CD4-positive, alpha-beta T cell treated with Interferon gamma for 1 hour (primary cell): ENCODE measurements around the gene CCL13.

Experiments used
- DNase-seq: peaks from one replicate; pipeline ENCODE4 v3.0.0-alpha.2; 2020

CCL13 gene

DNA sequence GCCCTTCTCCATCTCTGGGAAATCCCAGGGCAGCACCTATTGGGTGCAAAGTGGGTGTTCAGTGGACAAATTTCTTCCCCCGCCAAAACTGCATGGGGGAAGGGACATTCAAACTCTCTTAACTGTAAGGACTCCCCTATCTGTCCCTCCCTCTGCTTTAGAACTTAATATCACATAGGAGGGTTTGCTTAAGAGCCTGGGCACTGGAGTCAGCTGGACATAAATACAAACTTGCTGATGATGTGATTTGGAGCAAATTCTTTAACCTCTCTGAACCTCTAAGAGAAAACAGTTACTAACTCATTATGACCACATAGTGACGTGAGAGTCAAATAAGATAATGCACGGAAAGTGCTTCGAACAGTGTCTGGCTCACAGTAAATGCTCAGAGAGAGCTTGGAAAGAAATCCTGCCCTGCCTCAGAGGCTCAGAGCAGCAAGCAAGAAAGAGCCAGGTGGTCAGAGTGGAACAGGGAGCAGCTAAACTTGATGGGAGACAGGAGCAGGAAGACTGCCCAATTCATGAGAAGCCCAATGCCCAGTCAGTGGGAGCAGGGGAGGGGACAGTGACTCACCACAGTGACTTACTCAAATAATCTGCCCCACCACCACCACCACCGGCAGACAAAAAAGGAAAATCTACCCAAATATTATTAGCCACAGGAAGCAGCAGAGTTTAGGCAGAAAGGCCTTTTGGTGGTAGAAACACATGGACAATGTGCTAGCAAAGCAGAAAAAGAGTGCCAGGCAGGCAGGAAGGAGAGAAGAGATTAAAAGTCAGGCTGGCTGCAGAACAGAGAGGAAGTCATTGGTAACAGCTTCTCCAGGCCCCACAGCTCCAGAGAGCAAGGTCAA is 30.6 kb downstream of the CCL13 start:
- no peak for DNase-seq

DNA sequence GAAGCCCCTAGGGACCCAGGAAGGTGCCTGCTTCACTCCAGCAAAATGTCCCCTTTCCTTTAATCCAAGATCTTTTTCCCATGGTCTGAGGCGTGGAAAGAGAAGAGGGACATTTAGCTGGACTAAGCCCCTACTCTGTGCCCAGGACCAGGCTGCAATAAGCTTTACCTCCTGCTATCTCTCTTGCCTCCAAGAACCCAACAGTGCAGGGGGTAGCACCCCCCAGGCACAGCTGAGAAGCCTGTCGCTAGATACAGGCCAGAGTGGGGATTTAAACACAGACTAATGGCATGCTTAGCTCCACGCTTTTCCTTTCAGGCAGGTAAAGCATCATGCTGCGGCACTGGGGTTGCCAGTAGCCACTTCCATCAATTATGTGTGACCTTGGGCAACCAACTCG is 31.3 kb downstream of the CCL13 start:
- no peak for DNase-seq

DNA sequence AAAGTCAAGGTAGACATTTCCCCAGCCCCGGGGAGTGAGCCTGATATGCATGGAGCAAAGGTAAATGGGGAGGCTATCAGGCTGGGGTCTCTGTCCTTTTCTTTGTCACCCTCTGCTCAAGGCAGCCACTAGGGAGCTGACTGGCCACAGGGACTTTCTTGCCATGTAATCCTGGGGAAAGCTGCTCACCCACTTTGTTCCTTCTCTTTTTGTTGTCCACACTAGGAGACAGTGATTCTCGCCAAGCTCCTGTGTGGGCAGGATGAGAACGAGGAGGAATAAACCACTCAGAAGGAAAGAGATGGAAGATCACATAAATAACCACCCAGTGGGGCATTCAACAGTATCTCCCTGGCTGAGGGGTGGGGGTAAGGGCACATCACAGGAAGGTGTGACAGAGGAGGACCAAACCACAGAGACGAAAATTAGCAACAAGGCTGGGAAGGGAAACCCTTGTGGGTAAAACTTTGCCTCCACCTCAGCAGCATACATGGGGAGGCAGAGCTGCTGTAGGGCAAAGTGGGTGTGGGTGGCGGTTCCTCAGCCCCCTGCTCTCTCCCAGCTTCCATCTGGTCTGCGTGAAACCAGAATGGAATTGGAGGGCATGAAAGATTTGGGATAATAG is 33.0 kb downstream of the CCL13 start:
- no peak for DNase-seq

DNA sequence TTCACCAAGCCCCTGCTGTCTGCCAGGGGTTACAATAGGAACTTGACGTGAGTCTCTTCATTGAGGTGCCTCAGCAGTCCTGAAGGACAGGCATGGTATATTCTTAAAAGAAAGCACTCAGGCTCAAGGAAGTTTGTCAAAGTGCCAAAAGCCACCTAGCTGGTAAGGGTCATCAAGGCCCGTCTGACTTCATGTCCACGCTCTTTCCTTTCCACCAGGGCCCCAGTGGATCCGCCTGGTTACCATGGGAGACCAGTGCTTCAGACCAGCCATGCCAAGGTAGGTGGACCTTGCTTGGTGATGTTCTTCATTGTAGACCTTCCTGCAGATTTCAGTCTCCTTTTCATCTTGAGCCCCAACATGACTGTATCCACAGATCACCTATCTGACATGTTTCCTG is 34.4 kb downstream of the CCL13 start:
- DNase-seq = no peak

DNA sequence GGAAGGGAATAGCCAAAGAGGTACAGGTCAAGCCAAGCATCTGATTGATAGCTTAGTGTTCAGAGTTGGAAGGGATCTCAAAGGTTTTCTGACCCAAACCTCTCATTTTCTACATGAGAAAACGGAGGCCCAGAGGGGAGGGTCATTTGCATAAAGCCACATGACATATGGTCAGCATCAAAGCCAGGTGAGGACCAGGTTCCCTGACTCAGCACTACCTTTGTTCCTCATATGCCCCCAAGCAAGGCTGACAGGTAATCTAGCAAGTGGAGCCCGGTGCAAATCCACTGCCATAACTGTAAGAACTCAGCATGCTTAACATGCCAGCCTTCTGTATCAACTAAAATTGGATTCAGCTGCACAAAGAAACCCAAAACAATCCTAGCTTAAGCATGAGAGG is 35.0 kb downstream of the CCL13 start:
- DNase-seq = no peak

DNA sequence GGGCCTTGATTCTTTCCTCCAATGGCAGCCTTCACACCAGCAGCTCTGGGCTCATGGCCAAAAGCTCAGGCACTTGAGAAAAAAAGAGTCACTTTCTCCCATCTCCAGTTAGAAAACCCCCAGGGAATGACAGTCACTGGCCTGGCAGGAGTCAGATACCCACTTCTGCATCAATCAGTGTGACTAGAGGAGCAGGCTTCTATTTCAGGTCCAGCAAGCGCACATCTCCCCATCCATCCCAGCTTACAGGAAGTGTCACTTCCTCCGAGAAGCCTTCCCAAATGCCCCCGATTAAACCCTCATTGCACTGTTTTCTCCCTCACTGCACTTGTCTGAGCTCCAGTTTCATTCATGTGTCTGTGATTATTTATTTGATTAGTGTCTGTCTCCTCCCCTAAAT is 37.1 kb downstream of the CCL13 start:
- no peak for DNase-seq

DNA sequence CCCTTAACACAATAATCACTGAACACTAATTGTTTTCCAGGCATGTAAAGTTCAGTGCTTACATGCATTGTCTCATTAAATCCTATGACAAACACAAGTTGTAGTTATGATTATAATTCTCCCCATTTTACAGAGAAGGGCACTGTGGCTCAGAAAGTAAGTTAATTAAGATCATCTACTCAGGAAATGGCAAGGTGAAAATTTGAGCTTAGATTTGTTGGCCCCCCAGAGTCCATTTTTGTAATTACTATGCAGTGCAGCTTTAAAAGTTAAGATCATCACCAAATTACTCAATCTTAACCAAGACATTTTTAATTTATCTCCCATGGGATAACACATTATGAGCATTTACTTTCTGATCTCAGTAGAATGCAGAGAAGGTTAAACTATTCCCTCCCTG is 41.0 kb downstream of the CCL13 start:
- DNase-seq = no peak

DNA sequence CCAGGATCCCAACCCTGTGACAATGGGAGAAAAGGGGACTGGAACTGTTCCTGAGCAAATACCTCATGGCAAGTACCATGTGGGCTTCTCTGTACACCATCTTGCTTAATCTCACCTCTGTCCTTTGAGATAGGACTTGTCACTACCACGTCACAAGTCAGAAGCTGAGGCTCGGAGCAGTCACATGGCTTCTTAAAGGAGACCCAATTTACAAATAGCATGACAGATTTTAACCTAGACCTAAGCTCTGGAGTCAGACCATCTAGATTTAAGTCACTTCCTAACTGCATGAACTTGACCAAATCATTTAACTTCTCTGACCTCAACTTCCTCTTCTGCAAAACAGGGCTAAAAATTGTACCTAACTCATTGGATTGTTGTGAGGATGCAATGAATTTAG is 42.7 kb downstream of the CCL13 start:
- DNase-seq = no peak

DNA sequence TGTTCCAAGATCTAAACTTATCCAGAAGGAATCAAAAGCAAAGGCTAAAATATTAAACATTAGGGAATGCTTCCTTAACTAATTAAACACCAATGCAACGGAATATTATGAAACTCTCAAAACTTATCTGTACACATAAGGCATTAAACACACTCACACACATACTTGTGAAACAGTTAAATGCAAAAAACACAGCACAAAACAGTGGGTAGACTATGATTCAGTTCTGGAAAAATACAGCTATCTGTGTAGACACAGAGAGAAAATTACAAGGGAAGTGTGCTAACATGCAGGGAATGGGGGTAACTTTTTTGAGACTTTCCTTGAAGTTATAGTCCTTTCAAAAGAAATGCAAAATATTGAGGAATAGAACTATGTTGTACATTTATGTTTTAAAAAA is 43.4 kb downstream of the CCL13 start:
- no peak for DNase-seq

DNA sequence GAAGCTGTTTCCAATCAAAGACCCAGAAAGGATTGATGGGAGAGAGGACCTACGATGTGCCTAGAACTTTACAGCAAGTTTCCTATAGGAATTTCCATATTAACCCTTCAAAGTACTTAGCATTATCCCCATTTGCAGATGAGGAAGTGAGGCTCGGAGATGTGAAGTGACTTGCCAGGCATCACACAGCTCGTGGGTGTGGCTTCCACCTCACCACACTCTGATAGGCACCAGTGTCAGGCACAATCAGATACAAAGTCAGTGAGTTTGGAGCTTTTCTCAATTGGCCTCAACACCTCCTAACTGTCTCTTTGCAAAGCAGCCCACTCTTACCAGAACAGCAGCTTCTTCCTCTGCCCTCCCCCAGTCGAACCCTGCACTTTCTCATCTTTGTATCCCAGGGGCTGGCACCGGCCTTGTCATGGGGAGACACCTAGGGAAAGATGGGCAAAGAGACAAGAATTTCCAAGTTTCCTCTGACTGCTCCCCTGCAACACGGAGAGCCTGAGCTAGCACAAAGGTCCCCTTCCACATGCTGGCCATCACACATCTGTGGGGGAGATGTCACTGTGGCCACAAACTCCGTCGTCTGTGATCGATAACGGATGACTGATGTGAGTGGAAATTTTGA is 44.1 kb downstream of the CCL13 start:
- no peak for DNase-seq

DNA sequence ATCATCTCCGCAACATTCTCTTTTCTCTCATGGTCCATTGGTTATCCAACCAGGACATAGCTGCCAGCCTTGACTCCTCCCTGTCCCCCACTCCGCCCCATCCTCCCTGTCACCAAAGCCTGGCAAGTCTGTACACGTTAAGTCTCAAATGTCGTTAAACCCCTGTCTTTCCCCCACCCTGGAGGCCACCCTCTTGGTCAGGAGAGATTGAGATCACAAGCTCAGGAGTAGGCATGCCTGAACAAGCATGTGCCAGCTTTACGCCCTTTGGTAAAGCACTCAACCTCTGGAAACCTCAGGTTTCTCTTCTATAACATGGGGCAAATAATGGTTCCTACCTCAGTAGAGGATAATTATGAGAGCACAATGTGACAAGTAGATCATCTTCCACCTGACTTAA is 44.9 kb downstream of the CCL13 start:
- DNase-seq = no peak

DNA sequence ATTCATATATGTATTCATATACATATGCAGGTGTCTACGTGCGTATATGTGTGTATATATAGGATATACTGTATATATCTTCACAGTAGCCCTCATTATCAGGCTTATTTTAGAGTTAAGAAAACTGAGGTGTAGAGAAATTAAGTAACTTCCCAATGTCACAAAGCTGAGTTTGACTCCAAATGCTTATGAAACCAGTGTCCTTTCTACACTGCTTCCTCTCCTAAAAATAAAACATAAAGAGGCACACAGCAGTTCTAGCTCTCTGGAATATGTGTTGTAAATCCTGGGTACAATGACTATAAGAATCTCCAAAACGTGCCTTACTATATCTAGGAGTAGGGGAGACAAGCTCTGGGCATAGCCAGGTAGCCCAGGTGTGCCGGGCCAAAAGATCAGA is 46.7 kb downstream of the CCL13 start:
- DNase-seq = no peak

DNA sequence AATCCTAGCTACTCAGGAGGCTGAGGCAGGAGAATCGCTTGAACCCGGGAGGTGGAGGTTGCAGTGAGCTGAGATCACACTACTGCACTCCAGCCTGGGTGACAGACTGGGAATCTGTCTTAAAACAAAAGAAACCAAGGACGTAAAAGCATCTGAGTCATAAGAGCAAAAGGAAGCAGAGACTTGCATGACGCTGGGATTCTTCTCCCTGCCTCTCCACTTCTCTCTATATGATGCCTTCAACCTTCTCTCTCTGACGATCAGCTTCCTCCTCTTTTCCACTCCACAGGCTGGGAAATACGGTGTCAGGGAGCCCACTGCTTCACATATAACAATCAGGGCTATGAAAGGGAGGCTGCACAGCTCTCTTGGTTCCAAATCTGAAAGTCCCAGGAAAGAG is 49.9 kb downstream of the CCL13 start:
- DNase-seq = no peak
